ENCODE measurements around the gene NAPEPLD. TPM values are rescaled to one million over a fixed set of nuclear protein-coding genes. Genes with fewer than 3 reads are reported as not detected.
"Not testable (repeated sequence)": the region's sequence is repeated elsewhere in the genome, so short reads cannot be mapped to it uniquely, and the experiment has no call there.

The NAPEPLD gene
- total RNA-seq, 2 donors from 2014 or later, result 11.2 to 12.9 TPM

- TF ChIP-seq, protein P1, sequence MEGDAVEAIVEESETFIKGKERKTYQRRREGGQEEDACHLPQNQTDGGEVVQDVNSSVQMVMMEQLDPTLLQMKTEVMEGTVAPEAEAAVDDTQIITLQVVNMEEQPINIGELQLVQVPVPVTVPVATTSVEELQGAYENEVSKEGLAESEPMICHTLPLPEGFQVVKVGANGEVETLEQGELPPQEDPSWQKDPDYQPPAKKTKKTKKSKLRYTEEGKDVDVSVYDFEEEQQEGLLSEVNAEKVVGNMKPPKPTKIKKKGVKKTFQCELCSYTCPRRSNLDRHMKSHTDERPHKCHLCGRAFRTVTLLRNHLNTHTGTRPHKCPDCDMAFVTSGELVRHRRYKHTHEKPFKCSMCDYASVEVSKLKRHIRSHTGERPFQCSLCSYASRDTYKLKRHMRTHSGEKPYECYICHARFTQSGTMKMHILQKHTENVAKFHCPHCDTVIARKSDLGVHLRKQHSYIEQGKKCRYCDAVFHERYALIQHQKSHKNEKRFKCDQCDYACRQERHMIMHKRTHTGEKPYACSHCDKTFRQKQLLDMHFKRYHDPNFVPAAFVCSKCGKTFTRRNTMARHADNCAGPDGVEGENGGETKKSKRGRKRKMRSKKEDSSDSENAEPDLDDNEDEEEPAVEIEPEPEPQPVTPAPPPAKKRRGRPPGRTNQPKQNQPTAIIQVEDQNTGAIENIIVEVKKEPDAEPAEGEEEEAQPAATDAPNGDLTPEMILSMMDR (IDR thresholded peaks at IDR 0.05), result no peak
- TF ChIP-seq POLR2A (IDR thresholded peaks at IDR 0.05), result no peak
- intact Hi-C loops (cut with DNase I), result no loop called here
- 83 to 86% methylated on average over 11 of the region's 11 CpGs for WGBS, 2 donors
These were observed 895 bp upstream of the NAPEPLD start for GRCh38 chr7:103149808-103150180.

GRCh38 chr7:103148131-103148993 is 537 bp downstream of the NAPEPLD start:
- TF ChIP-seq POLR2A (IDR thresholded peaks at IDR 0.05), result no peak
- TF ChIP-seq, protein P1 (IDR thresholded peaks at IDR 0.05), result no peak
- H3K27me3 ChIP-seq, result no peaks in the 10 kb centered on the region
- peak overlapping the region; percentile 70 to 97 (median 92) for H3K27ac ChIP-seq
- peaks cover 11% of the 10 kb centered on the region for H3K4me1 ChIP-seq
- WGBS, 2 donors, result 1 to 2% methylated on average over 13 of the region's 13 CpGs
- no peak for ATAC-seq
- H3K36me3 ChIP-seq (replicated peaks in 1 of 2; ENCODE audit: insufficient read depth in 1 of 2, low read depth in 2 of 2), result no peaks in the 10 kb centered on the region
- peak overlapping the region; percentile 17 to 60 for H3K4me3 ChIP-seq
- DNase-seq, result no peak
- intact Hi-C loops (cut with DNase I), result no loop called here
- no peaks in the 10 kb centered on the region for H3K9me3 ChIP-seq

More at GRCh38 chr7:103149808-103150180, 895 bp upstream of the NAPEPLD start:
- ATAC-seq (no peak), DNase-seq (no peak)
- peaks cover 11% of the 10 kb centered on the region for H3K4me1 ChIP-seq
- H3K27ac ChIP-seq, result peak overlapping the region in 3 of 4 donors; percentile 88 to 97 (median 95)
- H3K27me3 ChIP-seq, result no peaks in the 10 kb centered on the region
- H3K4me3 ChIP-seq, result no peak overlapping the region
- no peaks in the 10 kb centered on the region for H3K36me3 ChIP-seq (replicated peaks in 1 of 2; ENCODE audit: insufficient read depth in 1 of 2, low read depth in 2 of 2)
- H3K9me3 ChIP-seq, result no peaks in the 10 kb centered on the region

GRCh38 chr7:103144754-103145153 is 4.1 kb downstream of the NAPEPLD start:
- peaks cover 19% of the 10 kb centered on the region for H3K4me1 ChIP-seq
- H3K9me3 ChIP-seq; H3K36me3 ChIP-seq (replicated peaks in 1 of 2; ENCODE audit: insufficient read depth in 1 of 2, low read depth in 2 of 2); DNase-seq; ATAC-seq; H3K4me3 ChIP-seq; H3K27me3 ChIP-seq; H3K27ac ChIP-seq; intact Hi-C loops (cut with DNase I): not testable (repeated sequence)
- 97 to 100% methylated on average over 2 of the region's 2 CpGs for WGBS, 2 donors

DNA sequence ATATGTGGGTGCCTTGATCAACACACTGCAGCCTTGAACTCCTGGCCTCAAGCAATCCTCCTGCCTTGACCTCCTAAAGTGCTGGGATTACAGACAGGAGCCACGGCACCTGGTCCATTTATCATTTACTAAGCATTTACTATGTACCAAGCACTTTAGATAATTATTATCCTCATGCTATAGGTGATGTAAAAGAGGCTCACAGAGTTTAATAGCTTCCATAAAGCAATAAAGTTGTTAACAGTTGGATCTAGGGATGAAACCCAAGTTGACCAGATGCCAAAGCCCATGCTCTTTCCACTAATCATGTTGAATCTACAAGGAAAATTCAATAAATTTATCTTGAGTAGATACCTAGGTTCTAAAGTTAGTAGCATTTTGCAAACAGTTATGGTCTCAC is 5.0 kb downstream of the NAPEPLD start:
- peaks cover 19% of the 10 kb centered on the region for H3K4me1 ChIP-seq
- no peak for DNase-seq
- WGBS, 2 donors, result 29% methylated on average over 1 of the region's 1 CpG

DNA sequence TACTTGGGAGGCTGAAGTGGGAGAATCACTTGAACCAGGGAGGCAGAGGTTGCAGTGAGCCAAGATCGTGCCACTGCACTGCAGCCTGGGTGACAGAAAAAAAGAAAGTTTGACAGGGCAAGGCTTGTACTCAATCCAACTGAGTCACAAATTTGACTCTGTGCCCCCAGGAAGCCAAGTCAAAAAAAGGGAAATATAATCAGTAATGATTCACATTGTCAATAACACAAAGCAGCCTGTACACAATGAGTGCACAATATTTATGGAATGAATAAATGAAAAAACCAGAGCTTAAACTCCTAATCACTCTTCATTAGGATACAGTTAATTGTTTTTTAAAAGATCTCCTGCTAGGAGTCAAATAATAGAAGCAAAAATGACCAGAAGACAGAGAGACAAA is 6.4 kb downstream of the NAPEPLD start:
- WGBS, 2 donors, result 60 to 100% methylated on average over 1 of the region's 1 CpG
- peak overlapping the region in 2 of 4 donors; percentile 48 to 49 for H3K27ac ChIP-seq
- DNase-seq, result no peak
- TF ChIP-seq POLR2A (IDR thresholded peaks at IDR 0.05), result no peak
- H3K9me3 ChIP-seq, result no peaks in the 10 kb centered on the region
- peaks cover 17% of the 10 kb centered on the region for H3K4me1 ChIP-seq
- no peak overlapping the region for H3K4me3 ChIP-seq
- no peak for ATAC-seq
- intact Hi-C loops (cut with DNase I), result no loop called here
- H3K36me3 ChIP-seq (replicated peaks in 1 of 2; ENCODE audit: insufficient read depth in 1 of 2, low read depth in 2 of 2), result no peaks in the 10 kb centered on the region
- no peaks in the 10 kb centered on the region for H3K27me3 ChIP-seq

More for the DNA sequence above, 5.0 kb downstream of the NAPEPLD start:
- ATAC-seq, result no peak
- Histone ChIP-seq H3K27ac (no peak overlapping the region), H3K4me3 (no peak overlapping the region), H3K36me3 (replicated peaks in 1 of 2; ENCODE audit: insufficient read depth in 1 of 2, low read depth in 2 of 2) (no peaks in the 10 kb centered on the region), H3K9me3 (no peaks in the 10 kb centered on the region), H3K27me3 (no peaks in the 10 kb centered on the region)
- TF ChIP-seq POLR2A (IDR thresholded peaks at IDR 0.05), result no peak
- TF ChIP-seq, protein P1 (IDR thresholded peaks at IDR 0.05), result no peak
- intact Hi-C loops (cut with DNase I), result no loop called here
